ENCODE results near the gene TOR1A.
"Not testable (repeated sequence)": the region's sequence is repeated elsewhere in the genome, so short reads cannot be mapped to it uniquely, and the experiment has no call there.

TOR1A gene

GRCh38 chr9:129779560-129780190 lies 44.3 kb downstream of the TOR1A start:
- Histone ChIP-seq H3K9ac (ENCODE audit: insufficient read length, low read depth) (no peak overlapping the region), H3K4me3 (ENCODE audit: insufficient read length, low read depth) (no peak overlapping the region), H3K27me3 (ENCODE audit: insufficient read depth, insufficient read length) (no peaks in the 10 kb centered on the region), H3K9me3 (ENCODE audit: insufficient read depth, low read length) (no peaks in the 10 kb centered on the region), H3K4me1 (ENCODE audit: insufficient read depth, insufficient read length) (peaks cover 9% of the 10 kb centered on the region), H3K36me3 (ENCODE audit: insufficient read depth, insufficient read length, low read length) (no peaks in the 10 kb centered on the region)
- TF ChIP-seq YY1 (IDR thresholded peaks at IDR 0.05; ENCODE audit: insufficient read depth, insufficient read length) (no peak), ZNF274 (IDR thresholded peaks at IDR 0.05; ENCODE audit: low read depth, low read length) (no peak), SUZ12 (IDR thresholded peaks at IDR 0.05; ENCODE audit: extremely low read depth, insufficient read depth, insufficient read length) (no peak)
- DNase-seq (ENCODE audit: low read depth, low spot score): no peak

DNA sequence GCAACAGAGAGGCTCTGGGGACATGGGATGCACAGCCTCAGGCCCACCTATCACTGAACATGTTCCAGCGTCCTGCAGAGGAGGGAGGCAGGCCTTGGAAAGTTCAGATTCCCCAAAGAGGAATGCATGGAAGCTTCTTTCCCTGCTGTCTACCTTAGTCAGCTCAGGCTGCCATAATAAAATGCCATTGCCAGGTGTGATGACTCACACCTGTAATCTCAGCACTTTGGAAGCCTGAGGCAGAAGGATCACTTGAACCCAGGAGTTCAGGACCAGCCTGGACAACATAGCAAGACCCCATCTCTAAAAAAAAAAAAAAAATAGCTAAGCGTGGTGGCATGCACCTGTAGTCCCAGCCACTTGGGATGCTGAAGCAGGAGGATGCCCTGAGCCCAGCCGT lies 45.5 kb downstream of the TOR1A start:
- TF ChIP-seq YY1 (IDR thresholded peaks at IDR 0.05; ENCODE audit: insufficient read depth, insufficient read length) (no peak), SUZ12 (IDR thresholded peaks at IDR 0.05; ENCODE audit: extremely low read depth, insufficient read depth, insufficient read length) (no peak), ZNF274 (IDR thresholded peaks at IDR 0.05; ENCODE audit: low read depth, low read length) (no peak)
- Histone ChIP-seq H3K9ac (ENCODE audit: insufficient read length, low read depth) (no peak overlapping the region), H3K36me3 (ENCODE audit: insufficient read depth, insufficient read length, low read length) (no peaks in the 10 kb centered on the region), H3K4me1 (ENCODE audit: insufficient read depth, insufficient read length) (peaks cover 10% of the 10 kb centered on the region), H3K4me3 (ENCODE audit: insufficient read length, low read depth) (no peak overlapping the region), H3K9me3 (ENCODE audit: insufficient read depth, low read length) (no peaks in the 10 kb centered on the region), H3K27me3 (ENCODE audit: insufficient read depth, insufficient read length) (no peaks in the 10 kb centered on the region)
- DNase-seq (ENCODE audit: low read depth, low spot score): no peak

DNA sequence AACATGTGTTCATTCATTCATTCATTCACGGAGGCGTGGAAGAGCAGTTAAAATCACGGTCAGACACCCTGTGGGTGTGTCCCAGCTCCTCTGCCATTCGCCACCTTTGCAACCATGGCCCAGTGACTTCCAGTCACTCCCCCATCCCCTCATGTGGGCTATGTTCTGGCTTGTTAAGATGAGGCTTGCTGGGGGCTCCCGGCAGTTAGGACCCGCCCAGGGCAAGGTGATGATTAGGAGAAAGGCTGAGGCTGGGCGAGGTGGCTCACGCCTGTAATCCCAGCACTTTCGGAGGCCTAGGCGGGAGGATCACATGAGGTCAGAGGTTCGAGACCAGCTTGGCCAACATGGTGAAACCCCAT lies 46.2 kb downstream of the TOR1A start:
- Histone ChIP-seq H3K27me3 (ENCODE audit: insufficient read depth, insufficient read length) (no peaks in the 10 kb centered on the region), H3K9me3 (ENCODE audit: insufficient read depth, low read length) (no peaks in the 10 kb centered on the region), H3K9ac (ENCODE audit: insufficient read length, low read depth) (peak overlapping the region; percentile 78), H3K36me3 (ENCODE audit: insufficient read depth, insufficient read length, low read length) (no peaks in the 10 kb centered on the region), H3K4me3 (ENCODE audit: insufficient read length, low read depth) (peak overlapping the region; percentile 33), H3K4me1 (ENCODE audit: insufficient read depth, insufficient read length) (peaks cover 10% of the 10 kb centered on the region)
- no peak for TF ChIP-seq ZNF274 (IDR thresholded peaks at IDR 0.05; ENCODE audit: low read depth, low read length)
- no peak for TF ChIP-seq YY1 (IDR thresholded peaks at IDR 0.05; ENCODE audit: insufficient read depth, insufficient read length)
- TF ChIP-seq SUZ12 (IDR thresholded peaks at IDR 0.05; ENCODE audit: extremely low read depth, insufficient read depth, insufficient read length): no peak
- DNase-seq (ENCODE audit: low read depth, low spot score): no peak

GRCh38 chr9:129776938-129777768 lies 46.8 kb downstream of the TOR1A start:
- peak; percentile 43 for DNase-seq (ENCODE audit: low read depth, low spot score)
- H3K36me3 ChIP-seq (ENCODE audit: insufficient read depth, insufficient read length, low read length): no peaks in the 10 kb centered on the region
- no peaks in the 10 kb centered on the region for H3K27me3 ChIP-seq (ENCODE audit: insufficient read depth, insufficient read length)
- H3K9me3 ChIP-seq (ENCODE audit: insufficient read depth, low read length): no peaks in the 10 kb centered on the region
- peaks cover 10% of the 10 kb centered on the region for H3K4me1 ChIP-seq (ENCODE audit: insufficient read depth, insufficient read length)
- H3K9ac ChIP-seq (ENCODE audit: insufficient read length, low read depth): peak overlapping the region; percentile 78
- TF ChIP-seq YY1 (IDR thresholded peaks at IDR 0.05; ENCODE audit: insufficient read depth, insufficient read length) (no peak), ZNF274 (IDR thresholded peaks at IDR 0.05; ENCODE audit: low read depth, low read length) (no peak), SUZ12 (IDR thresholded peaks at IDR 0.05; ENCODE audit: extremely low read depth, insufficient read depth, insufficient read length) (no peak)
- peak overlapping the region; percentile 33 for H3K4me3 ChIP-seq (ENCODE audit: insufficient read length, low read depth)

GRCh38 chr9:129776566-129776937 lies 47.4 kb downstream of the TOR1A start:
- Histone ChIP-seq H3K36me3 (ENCODE audit: insufficient read depth, insufficient read length, low read length) (no peaks in the 10 kb centered on the region), H3K4me1 (ENCODE audit: insufficient read depth, insufficient read length) (peaks cover 10% of the 10 kb centered on the region), H3K9ac (ENCODE audit: insufficient read length, low read depth) (peak overlapping the region; percentile 74), H3K9me3 (ENCODE audit: insufficient read depth, low read length) (no peaks in the 10 kb centered on the region), H3K27me3 (ENCODE audit: insufficient read depth, insufficient read length) (no peaks in the 10 kb centered on the region), H3K4me3 (ENCODE audit: insufficient read length, low read depth) (peak overlapping the region; percentile 33)
- no peak for TF ChIP-seq YY1 (IDR thresholded peaks at IDR 0.05; ENCODE audit: insufficient read depth, insufficient read length)
- TF ChIP-seq SUZ12 (IDR thresholded peaks at IDR 0.05; ENCODE audit: extremely low read depth, insufficient read depth, insufficient read length): no peak
- TF ChIP-seq ZNF274 (IDR thresholded peaks at IDR 0.05; ENCODE audit: low read depth, low read length): no peak
- DNase-seq (ENCODE audit: low read depth, low spot score): no peak

- not testable (repeated sequence) for H3K36me3 ChIP-seq (ENCODE audit: insufficient read depth, insufficient read length, low read length); H3K9me3 ChIP-seq (ENCODE audit: insufficient read depth, low read length); H3K4me3 ChIP-seq (ENCODE audit: insufficient read length, low read depth); DNase-seq (ENCODE audit: low read depth, low spot score); H3K4me1 ChIP-seq (ENCODE audit: insufficient read depth, insufficient read length); H3K27me3 ChIP-seq (ENCODE audit: insufficient read depth, insufficient read length); H3K9ac ChIP-seq (ENCODE audit: insufficient read length, low read depth)
Measured at GRCh38 chr9:129776096-129776495, 47.8 kb downstream of the TOR1A start.

DNA sequence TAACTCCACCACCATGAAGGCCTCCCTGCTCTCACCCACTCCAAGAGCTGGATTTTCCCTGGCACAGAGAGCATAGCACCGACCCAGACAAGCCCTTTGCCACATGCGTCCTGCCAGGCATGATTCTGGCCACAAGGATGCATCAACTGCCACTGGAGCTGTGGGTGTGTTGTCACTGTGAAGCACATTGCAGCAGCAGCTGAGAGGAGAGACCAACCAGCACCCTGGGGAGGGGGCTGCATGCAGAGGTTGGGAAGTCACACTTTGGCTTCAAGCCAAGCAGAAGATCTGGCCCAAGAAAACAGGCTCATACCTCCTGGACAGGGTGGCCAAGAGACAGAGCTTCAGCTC lies 48.5 kb downstream of the TOR1A start:
- no peak overlapping the region for H3K9ac ChIP-seq (ENCODE audit: insufficient read length, low read depth)
- peaks cover 10% of the 10 kb centered on the region for H3K4me1 ChIP-seq (ENCODE audit: insufficient read depth, insufficient read length)
- DNase-seq (ENCODE audit: low read depth, low spot score): no peak
- H3K36me3 ChIP-seq (ENCODE audit: insufficient read depth, insufficient read length, low read length): no peaks in the 10 kb centered on the region
- H3K9me3 ChIP-seq (ENCODE audit: insufficient read depth, low read length): no peaks in the 10 kb centered on the region
- H3K27me3 ChIP-seq (ENCODE audit: insufficient read depth, insufficient read length): no peaks in the 10 kb centered on the region
- H3K4me3 ChIP-seq (ENCODE audit: insufficient read length, low read depth): no peak overlapping the region
- TF ChIP-seq YY1 (IDR thresholded peaks at IDR 0.05; ENCODE audit: insufficient read depth, insufficient read length) (no peak), SUZ12 (IDR thresholded peaks at IDR 0.05; ENCODE audit: extremely low read depth, insufficient read depth, insufficient read length) (no peak), ZNF274 (IDR thresholded peaks at IDR 0.05; ENCODE audit: low read depth, low read length) (no peak)

Measured in NT2/D1 (cell line).